SK-N-SH treated with all-trans-retinoic acid at 6 μM for 48 hours (cell line): Measurements from ENCODE around the gene FCRL3.

ENCODE experiments used
- ATAC-seq: fragments of 200-7000 bp; cut with Tn5 transposase; 3 replicates; pipeline ENCODE4 v1.9.1; 2020; ENCODE audit warnings: mild to moderate bottlenecking, moderate library complexity
- ARNTL ChIP-seq: fragments of 450-650 bp; formaldehyde crosslinking; IDR thresholded peaks from 2 replicates; pipeline ENCODE4 v1.5.0; 2020; ENCODE audit warnings: low read depth, mild to moderate bottlenecking, moderate library complexity, borderline replicate concordance
- BACH2 ChIP-seq: fragments of 250-450 bp; sonication (Bioruptor Pico); IDR thresholded peaks from 2 replicates; pipeline ENCODE4 v1.9.0; 2021; ENCODE audit warnings: mild to moderate bottlenecking, borderline replicate concordance
- CSDC2 ChIP-seq: fragments of 250-450 bp; sonication (Bioruptor Pico); IDR thresholded peaks from 2 replicates; pipeline ENCODE4 v1.5.0; 2020; ENCODE audit warnings: mild to moderate bottlenecking, moderate library complexity
- ESRRG ChIP-seq: fragments of 250-450 bp; sonication (Bioruptor Pico); IDR thresholded peaks from 2 replicates; pipeline ENCODE4 v1.6.1; 2021; ENCODE audit warnings: mild to moderate bottlenecking
- GLIS3 ChIP-seq: fragments of 250-450 bp; sonication (Bioruptor Pico); IDR thresholded peaks from 2 replicates; pipeline ENCODE4 v1.5.0; 2020; ENCODE audit warnings: mild to moderate bottlenecking, moderate library complexity
- ISL1 ChIP-seq: fragments of 250-450 bp; sonication (Bioruptor Pico); IDR thresholded peaks from 2 replicates; pipeline ENCODE4 v2.1.2; 2022; ENCODE audit warnings: mild to moderate bottlenecking, moderate library complexity
- OSR1 ChIP-seq: fragments of 250-450 bp; sonication (Bioruptor Pico); IDR thresholded peaks from 2 replicates; pipeline ENCODE4 v1.8.0; 2022; ENCODE audit warnings: moderate library complexity, mild to moderate bottlenecking, inconsistent platforms
- PPARA ChIP-seq: fragments of 250-450 bp; sonication (Bioruptor Pico); IDR thresholded peaks from 2 replicates; pipeline ENCODE4 v1.5.0; 2020; ENCODE audit warnings: mild to moderate bottlenecking, borderline replicate concordance
- SNAI2 ChIP-seq: fragments of 250-450 bp; sonication (Bioruptor Pico); IDR thresholded peaks from 2 replicates; pipeline ENCODE4 v1.5.0; 2020; ENCODE audit warnings: mild to moderate bottlenecking, moderate library complexity
- TCF4 ChIP-seq: fragments of 250-450 bp; sonication (Bioruptor Pico); IDR thresholded peaks from 2 replicates; pipeline ENCODE4 v1.8.0; 2021; ENCODE audit warnings: mild to moderate bottlenecking, moderate library complexity, borderline replicate concordance
- TOX ChIP-seq: fragments of 250-450 bp; sonication (Bioruptor Pico); IDR thresholded peaks from 2 replicates; pipeline ENCODE4 v1.8.0; 2021; ENCODE audit warnings: mild to moderate bottlenecking, moderate library complexity, borderline replicate concordance
- ZC3H10 ChIP-seq: fragments of 250-450 bp; sonication (Bioruptor Pico); IDR thresholded peaks from 2 replicates; pipeline ENCODE4 v1.5.1; 2021; ENCODE audit warnings: mild to moderate bottlenecking, moderate library complexity
- ZFP30 ChIP-seq: fragments of 450-650 bp; formaldehyde crosslinking; IDR thresholded peaks from 2 replicates; pipeline ENCODE4 v1.5.0; 2022; ENCODE audit warnings: mild to moderate bottlenecking, moderate library complexity
- ZNF565 ChIP-seq: fragments of 450-650 bp; formaldehyde crosslinking; conservative IDR thresholded peaks from 2 replicates; pipeline ENCODE4 v1.5.0; 2020; ENCODE audit warnings: low read depth, mild to moderate bottlenecking, moderate library complexity
- ZNF8 ChIP-seq: fragments of 450-650 bp; formaldehyde crosslinking; IDR thresholded peaks from 2 replicates; pipeline ENCODE4 v1.5.0; 2020; ENCODE audit warnings: mild to moderate bottlenecking, moderate library complexity
- TF ChIP-seq, protein P1 (sequence below): fragments of 250-450 bp; sonication (Bioruptor Pico); IDR thresholded peaks from 2 replicates; pipeline ENCODE4 v1.5.0; 2020; ENCODE audit warnings: mild to moderate bottlenecking, moderate library complexity
- TF ChIP-seq, protein P2 (sequence below): fragments of 250-450 bp; sonication (Bioruptor Pico); IDR thresholded peaks from 2 replicates; pipeline ENCODE4 v1.5.1; 2020; ENCODE audit warnings: low read depth, mild to moderate bottlenecking, moderate library complexity
- TF ChIP-seq, protein P3 (sequence below): fragments of 250-450 bp; sonication (Bioruptor Pico); IDR thresholded peaks from 2 replicates; pipeline ENCODE4 v1.8.0; 2021; ENCODE audit warnings: low read depth, mild to moderate bottlenecking, moderate library complexity, borderline replicate concordance
- TF ChIP-seq, protein P4 (sequence below): fragments of 250-450 bp; sonication (Bioruptor Pico); IDR thresholded peaks from 2 replicates; pipeline ENCODE4 v1.5.1; 2021; ENCODE audit warnings: mild to moderate bottlenecking, moderate library complexity
- TF ChIP-seq, protein P5 (sequence below): fragments of 250-450 bp; sonication (Bioruptor Pico); IDR thresholded peaks from 2 replicates; pipeline ENCODE4 v1.8.0; 2020; ENCODE audit warnings: mild to moderate bottlenecking, moderate library complexity, borderline replicate concordance

The FCRL3 gene

DNA sequence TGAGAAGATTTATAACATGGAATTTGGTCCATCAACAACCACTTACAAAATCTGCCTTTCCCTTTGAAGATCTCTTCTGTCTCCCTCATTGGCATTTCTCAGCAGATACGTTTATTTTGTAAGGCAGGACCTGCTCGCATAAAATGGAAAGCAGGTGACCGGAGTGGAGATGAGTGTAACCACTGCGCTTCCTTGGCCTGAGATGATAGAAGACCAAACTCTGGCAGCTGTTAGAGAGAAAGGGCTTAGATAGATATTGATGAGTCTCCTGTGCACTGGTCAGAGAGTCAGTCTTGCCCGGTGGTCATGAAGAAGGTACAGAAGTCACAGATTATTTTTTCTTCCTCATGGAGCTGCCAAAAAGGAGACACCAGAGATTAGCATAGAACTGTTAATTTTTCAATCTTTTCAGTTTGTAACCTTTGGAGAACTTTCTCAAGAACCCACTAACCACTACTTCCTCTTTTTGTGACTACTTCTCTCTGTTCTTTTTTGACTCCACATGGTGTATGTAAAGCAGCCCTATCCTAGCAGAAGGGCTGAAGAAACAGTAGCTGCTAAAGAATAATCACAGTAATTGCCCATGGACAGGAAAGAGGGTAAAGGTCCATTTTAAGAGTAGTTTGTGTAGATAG, 47.6 kb downstream of the FCRL3 start:
- TF ChIP-seq BACH2 (CRISPR knock-in tag) (no peak), TCF4 (CRISPR knock-in tag) (no peak), ISL1 (CRISPR knock-in tag) (no peak), CSDC2 (no peak), ZNF565 (CRISPR knock-in tag) (no peak), GLIS3 (CRISPR knock-in tag) (no peak), OSR1 (CRISPR knock-in tag) (no peak)
- TF ChIP-seq, protein P1, sequence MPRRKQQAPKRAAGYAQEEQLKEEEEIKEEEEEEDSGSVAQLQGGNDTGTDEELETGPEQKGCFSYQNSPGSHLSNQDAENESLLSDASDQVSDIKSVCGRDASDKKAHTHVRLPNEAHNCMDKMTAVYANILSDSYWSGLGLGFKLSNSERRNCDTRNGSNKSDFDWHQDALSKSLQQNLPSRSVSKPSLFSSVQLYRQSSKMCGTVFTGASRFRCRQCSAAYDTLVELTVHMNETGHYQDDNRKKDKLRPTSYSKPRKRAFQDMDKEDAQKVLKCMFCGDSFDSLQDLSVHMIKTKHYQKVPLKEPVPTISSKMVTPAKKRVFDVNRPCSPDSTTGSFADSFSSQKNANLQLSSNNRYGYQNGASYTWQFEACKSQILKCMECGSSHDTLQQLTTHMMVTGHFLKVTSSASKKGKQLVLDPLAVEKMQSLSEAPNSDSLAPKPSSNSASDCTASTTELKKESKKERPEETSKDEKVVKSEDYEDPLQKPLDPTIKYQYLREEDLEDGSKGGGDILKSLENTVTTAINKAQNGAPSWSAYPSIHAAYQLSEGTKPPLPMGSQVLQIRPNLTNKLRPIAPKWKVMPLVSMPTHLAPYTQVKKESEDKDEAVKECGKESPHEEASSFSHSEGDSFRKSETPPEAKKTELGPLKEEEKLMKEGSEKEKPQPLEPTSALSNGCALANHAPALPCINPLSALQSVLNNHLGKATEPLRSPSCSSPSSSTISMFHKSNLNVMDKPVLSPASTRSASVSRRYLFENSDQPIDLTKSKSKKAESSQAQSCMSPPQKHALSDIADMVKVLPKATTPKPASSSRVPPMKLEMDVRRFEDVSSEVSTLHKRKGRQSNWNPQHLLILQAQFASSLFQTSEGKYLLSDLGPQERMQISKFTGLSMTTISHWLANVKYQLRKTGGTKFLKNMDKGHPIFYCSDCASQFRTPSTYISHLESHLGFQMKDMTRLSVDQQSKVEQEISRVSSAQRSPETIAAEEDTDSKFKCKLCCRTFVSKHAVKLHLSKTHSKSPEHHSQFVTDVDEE (CRISPR knock-in tag) = no peak
- TF ChIP-seq, protein P2, sequence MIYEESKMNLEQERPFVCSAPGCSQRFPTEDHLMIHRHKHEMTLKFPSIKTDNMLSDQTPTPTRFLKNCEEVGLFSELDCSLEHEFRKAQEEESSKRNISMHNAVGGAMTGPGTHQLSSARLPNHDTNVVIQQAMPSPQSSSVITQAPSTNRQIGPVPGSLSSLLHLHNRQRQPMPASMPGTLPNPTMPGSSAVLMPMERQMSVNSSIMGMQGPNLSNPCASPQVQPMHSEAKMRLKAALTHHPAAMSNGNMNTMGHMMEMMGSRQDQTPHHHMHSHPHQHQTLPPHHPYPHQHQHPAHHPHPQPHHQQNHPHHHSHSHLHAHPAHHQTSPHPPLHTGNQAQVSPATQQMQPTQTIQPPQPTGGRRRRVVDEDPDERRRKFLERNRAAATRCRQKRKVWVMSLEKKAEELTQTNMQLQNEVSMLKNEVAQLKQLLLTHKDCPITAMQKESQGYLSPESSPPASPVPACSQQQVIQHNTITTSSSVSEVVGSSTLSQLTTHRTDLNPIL (CRISPR knock-in tag) = no peak
- ATAC-seq = no peak

DNA sequence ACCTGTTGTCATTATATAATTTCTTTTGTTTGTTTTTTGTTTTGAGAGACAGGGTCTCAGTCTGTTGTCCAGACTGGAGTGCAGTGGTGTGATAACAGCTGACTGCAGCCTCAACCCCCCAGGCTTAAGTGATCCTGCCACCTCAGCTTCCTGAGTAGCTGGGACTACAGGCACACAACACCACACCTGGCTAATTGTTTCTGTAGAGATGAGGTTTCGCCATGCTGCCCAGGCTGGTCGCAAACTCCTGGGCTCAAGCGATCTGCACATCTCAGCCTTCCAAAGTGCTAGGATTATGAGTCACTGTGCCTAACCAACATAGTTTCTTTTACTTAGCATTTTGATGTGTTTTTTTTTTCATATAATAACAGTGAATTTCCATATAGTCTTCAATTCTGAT, 52.3 kb downstream of the FCRL3 start:
- ATAC-seq = no peak
- TF ChIP-seq ARNTL (CRISPR knock-in tag) (no peak), ESRRG (CRISPR knock-in tag) (no peak)
- TF ChIP-seq, all 23 proteins: peak for 0

DNA sequence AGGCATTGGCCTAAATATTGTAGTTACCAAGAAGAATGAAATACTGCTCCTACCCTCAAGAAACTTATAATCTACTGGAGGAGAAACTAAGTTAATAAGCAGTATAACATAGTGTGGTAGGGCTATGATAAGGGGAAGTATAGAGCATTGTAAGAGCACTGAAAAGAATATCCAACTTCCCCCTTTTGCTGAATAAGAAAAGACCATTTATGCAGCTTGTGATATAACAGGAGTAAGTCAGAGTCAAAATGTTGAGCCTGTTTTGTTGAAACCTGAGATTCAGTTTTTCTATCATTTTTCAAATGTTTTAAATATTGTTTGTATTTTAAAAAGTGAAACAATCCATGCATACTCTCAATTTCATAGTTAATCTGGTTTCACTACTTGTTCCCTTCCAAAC, 54.4 kb downstream of the FCRL3 start:
- ATAC-seq = no peak
- TF ChIP-seq SNAI2 (CRISPR knock-in tag) = no peak
- TF ChIP-seq, protein P3, sequence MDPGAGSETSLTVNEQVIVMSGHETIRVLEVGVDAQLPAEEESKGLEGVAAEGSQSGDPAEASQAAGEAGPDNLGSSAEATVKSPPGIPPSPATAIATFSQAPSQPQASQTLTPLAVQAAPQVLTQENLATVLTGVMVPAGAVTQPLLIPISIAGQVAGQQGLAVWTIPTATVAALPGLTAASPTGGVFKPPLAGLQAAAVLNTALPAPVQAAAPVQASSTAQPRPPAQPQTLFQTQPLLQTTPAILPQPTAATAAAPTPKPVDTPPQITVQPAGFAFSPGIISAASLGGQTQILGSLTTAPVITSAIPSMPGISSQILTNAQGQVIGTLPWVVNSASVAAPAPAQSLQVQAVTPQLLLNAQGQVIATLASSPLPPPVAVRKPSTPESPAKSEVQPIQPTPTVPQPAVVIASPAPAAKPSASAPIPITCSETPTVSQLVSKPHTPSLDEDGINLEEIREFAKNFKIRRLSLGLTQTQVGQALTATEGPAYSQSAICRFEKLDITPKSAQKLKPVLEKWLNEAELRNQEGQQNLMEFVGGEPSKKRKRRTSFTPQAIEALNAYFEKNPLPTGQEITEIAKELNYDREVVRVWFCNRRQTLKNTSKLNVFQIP = no peak
- TF ChIP-seq ZFP30 = no peak
- TF ChIP-seq, protein P2 (CRISPR knock-in tag) = no peak
- no peak for TF ChIP-seq BACH2 (CRISPR knock-in tag)
- no peak for TF ChIP-seq PPARA (CRISPR knock-in tag)
- TF ChIP-seq ISL1 (CRISPR knock-in tag) = no peak
- TF ChIP-seq ESRRG (CRISPR knock-in tag) = no peak
- TF ChIP-seq GLIS3 (CRISPR knock-in tag) = no peak
- TF ChIP-seq TCF4 (CRISPR knock-in tag) = no peak
- TF ChIP-seq, protein P4, sequence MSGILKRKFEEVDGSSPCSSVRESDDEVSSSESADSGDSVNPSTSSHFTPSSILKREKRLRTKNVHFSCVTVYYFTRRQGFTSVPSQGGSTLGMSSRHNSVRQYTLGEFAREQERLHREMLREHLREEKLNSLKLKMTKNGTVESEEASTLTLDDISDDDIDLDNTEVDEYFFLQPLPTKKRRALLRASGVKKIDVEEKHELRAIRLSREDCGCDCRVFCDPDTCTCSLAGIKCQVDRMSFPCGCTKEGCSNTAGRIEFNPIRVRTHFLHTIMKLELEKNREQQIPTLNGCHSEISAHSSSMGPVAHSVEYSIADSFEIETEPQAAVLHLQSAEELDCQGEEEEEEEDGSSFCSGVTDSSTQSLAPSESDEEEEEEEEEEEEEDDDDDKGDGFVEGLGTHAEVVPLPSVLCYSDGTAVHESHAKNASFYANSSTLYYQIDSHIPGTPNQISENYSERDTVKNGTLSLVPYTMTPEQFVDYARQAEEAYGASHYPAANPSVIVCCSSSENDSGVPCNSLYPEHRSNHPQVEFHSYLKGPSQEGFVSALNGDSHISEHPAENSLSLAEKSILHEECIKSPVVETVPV (CRISPR knock-in tag) = no peak
- no peak for TF ChIP-seq ZC3H10 (CRISPR knock-in tag)
- TF ChIP-seq, protein P5, sequence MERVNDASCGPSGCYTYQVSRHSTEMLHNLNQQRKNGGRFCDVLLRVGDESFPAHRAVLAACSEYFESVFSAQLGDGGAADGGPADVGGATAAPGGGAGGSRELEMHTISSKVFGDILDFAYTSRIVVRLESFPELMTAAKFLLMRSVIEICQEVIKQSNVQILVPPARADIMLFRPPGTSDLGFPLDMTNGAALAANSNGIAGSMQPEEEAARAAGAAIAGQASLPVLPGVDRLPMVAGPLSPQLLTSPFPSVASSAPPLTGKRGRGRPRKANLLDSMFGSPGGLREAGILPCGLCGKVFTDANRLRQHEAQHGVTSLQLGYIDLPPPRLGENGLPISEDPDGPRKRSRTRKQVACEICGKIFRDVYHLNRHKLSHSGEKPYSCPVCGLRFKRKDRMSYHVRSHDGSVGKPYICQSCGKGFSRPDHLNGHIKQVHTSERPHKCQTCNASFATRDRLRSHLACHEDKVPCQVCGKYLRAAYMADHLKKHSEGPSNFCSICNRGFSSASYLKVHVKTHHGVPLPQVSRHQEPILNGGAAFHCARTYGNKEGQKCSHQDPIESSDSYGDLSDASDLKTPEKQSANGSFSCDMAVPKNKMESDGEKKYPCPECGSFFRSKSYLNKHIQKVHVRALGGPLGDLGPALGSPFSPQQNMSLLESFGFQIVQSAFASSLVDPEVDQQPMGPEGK = no peak
- no peak for TF ChIP-seq TOX (CRISPR knock-in tag)
- no peak for TF ChIP-seq CSDC2
- TF ChIP-seq, protein P1 (CRISPR knock-in tag) = no peak
- TF ChIP-seq ZNF8 (CRISPR knock-in tag) = no peak
